Hematopoietic multipotent progenitor cell treated with erythropoietin and hydrocortisone succinate and interleukin-3 and kit ligand, for 6 days (in vitro differentiated cells): ENCODE data around the gene HLCS.

Source experiments
- DNase-seq: peaks from one replicate; pipeline ENCODE4 v3.0.0-alpha.2; 2015

Gene HLCS

DNA sequence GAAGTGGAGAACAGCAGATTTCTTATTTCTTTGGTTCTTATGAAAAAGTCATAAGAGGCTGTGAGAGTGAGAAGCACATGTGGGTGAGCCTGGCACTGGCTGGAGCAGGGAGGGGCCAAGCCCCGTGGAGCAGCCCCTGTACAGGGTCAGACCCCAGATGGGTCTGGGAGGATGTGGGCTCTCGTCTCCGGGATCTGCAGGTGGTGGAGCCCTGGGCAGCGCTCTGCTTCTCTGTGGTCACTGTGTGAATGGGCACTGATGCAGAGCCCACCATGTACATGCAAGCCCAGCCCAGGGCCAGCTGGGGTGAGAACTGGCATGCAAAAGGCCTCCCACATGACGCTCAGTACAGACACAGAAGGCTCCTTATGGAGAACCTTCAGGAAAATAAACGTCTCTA, 200.0 kb downstream of the HLCS start:
- DNase-seq = no peak

DNA sequence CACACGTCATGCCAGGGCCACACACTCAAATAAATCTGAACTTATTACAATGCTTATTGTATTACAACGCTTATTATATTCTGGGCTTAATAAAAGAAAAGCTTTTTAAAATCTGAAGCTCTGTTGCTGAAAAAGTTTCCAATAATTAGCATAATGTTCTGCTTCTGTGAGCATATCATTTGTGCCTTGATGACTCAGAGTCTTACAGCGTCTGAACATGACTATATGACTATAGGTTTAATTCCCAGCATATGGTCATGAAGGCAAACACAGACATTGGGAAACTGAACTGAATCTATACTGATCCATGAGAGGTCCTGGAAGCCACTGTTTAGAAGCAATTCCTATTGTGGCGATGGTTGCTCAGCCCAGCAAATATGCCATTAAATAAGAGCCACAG, 201.2 kb downstream of the HLCS start:
- DNase-seq = no peak

DNA sequence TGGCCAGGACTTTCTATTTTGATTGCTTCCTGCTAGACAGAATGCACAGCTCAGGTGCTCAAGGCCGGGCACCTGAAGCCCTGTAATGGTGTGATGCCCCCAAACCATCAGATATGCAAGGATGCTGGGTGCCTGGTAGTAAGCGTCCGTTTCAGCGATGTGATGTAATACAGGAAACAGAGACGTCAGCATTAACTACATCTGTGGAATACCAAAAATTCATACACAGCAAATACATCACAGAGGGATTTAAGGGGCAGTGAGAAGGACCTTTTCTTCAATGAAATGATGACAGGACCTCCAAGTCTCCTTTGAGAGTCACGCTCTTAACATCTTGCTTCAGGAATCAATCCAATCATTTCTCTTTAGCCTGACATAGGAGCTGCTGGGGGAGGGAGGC, 203.2 kb downstream of the HLCS start:
- no peak for DNase-seq

DNA sequence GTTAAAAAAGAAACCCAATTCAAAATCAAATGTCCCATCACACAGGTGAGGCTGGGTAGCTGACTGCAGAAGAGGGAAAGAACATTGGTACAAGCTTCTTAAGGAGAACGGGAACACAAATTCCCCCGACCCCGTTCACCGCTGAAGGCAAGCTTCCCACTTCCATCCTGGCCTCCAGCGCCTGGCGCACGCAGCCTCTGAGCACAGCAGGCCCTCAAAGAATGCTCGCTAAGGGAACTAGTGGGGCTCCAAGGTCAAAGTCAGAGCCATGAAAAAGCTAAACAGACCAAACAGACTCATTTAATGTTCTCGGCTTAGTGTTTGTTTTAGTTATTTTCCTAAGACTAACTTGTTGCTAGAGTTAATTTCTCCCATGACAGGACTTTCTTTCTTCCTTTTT, 203.8 kb downstream of the HLCS start:
- DNase-seq = no peak

DNA sequence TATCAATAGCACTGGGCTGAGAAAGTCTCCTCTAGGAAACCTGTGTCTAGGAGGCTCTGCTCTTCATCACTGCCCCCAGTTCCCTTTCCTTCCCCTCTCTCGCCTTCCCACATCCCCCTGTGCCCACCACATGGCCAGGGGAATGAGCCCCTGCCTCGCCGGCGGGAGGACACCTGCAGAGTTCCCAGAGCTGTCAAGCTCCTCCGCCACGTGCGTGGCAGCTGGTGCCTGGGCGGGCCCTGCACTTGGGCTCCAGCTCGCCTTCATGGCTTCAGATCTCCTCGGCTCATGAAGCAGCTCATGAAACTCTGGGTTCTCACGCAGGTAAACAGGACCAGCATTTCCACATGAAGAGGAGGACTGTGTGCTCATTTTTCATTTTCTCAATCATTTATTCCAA, 204.8 kb downstream of the HLCS start:
- no peak for DNase-seq

DNA sequence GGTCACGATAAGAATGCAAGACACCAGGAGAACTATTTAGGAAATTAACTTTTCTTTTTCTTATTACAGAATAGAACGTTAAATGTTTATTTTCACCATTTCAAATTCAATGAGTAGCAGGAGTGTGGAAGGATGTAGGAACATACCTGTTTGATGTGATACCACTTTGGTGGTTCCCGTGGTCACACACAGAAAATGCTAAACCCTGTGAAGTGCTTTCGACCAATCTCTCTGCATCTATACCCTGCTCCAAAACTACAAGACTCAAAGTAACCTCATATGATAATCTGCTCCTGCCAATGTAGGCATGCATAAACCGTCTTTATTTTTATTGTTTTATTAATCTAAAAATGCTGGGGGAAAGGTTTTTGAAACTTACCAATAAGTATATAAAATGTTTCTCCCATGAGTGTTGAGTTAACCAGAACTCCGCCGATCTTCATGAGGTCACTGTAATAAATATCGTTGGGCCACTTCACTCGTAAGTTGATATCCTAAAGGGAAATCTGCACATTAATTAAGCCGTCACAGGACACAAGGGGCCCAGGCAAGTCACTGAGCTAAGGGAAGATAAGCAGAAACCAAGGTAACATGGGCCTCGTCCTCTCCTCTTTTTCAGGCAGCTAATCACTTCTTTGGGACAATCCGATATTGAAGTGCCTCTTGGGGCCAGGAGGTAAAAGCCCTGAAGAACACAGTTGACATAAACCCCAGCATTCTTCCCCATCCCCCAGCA, 207.0 kb downstream of the HLCS start:
- DNase-seq = no peak

DNA sequence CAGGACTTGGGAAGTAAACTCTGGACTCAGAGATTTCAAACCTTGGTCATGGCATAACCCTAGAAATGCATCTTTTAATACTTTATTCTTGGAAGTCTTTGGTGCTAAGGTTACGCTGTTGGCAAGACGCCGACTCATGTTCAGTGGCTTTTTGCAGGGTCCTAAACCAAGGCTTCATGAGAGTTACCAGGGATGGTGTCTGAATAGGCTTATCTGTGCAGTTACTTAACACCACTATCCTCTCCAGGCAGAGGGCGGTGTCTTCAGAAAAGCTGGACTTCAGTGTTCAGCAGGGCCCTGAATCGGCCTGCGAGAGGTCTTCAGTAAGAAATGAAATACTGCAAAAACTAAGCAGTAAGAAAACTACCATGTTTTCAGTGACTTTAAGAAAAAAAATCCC, 209.3 kb downstream of the HLCS start:
- peak; percentile 35 for DNase-seq

DNA sequence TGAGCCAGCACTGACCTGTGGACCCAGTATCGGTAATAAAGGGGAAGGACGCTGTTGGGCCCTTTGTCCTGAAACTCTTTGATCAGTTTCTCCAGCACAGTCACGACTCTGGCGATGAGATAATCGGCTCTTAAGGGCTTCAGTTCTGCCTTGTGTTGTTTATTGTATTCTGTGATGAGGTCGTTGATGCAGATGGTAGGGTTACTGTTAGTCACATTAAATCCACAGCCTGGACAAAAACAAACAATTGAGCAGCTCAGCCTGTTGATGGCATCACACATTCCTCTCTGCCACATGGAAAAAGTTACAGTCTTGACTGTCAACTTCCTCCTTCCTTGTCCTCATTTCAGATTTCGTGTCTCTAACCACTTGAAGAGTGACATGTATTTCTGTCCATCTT, 209.9 kb downstream of the HLCS start:
- DNase-seq = no peak

DNA sequence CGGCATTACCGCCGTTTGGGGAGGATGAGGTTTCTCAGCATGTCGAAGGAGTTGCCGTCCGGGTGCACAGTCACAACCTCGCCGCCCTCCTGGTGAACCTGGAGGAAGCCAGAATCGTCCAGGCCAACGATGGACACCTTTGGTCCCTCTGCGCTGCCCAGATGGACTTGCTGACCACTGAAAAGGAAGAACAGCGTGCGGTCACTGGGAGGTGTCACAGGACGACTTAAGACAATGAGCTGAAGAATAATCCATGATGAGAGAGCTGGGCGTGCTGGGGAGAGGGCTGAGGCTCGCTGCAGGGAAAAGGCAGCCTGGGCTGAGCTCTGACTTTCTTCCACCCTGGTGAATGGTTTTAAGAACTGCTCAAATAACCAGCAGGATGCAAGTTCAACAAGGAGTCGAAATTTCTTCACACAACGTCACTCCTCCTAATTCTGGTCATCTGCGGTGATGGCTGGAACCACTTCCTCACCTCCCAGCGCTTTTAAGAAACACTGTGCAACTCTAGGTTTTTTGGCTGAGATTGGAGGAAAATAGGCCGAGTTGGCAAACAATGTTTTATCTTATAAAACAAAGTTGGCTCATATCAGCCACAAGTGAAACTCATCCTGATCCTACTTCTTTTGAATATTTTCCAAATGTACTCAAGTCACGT, 212.1 kb downstream of the HLCS start:
- DNase-seq = no peak

DNA sequence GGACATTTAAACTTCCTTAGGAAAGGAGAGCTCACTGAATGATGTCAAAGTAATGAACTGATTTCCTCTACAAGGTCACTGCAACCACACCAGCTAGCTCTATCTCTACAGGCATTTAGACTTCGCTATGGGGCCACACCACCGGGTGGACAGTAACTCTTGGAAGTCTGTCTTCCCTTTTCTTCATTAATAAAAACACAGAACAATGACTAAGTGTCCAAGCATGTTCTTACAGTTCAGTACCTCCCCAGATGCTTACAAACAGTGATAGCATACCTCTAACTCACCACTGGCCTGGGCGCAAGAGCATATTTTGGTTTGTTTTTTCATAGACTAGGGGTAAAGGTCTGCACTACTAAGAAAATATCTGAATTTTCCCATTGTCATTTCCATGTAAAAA, 212.9 kb downstream of the HLCS start:
- no peak for DNase-seq

DNA sequence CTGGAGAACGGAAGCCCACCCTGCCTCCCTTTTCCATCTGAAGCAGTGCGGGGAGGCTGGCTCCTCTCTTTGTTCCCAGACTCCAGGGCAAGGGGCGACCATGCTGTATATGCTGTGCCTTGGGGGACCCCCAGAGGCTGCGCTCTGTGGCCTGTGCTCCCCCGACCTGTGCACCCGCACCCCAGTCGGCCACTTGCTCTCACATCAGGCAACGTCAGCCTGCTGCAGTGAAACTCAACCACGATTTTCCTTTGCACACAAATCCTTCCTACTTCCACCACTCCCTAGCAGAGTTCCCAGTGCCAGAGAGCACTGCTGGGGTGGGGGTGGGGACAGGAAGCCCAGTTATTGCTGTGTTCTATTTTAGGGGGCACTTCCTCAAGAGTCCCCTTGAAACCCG, 215.1 kb downstream of the HLCS start:
- DNase-seq = no peak

DNA sequence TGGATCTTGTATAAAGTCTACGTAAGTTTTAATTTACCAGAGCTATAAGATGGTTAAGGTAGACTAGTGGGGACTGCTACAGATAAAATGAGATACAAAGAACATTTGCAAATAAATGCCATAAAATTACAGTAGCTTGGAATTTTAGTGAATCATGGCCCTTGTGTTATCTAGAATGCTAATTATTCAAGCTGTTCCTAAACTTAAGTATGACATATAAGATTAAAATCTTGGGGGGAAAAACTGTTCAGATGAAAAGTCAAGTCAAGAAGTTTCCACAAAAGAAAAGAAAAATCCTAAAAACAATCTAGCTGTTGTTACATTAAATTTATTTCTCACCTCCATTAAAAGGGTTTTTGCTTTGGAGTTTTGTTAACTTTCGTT, 215.9 kb downstream of the HLCS start:
- no peak for DNase-seq

DNA sequence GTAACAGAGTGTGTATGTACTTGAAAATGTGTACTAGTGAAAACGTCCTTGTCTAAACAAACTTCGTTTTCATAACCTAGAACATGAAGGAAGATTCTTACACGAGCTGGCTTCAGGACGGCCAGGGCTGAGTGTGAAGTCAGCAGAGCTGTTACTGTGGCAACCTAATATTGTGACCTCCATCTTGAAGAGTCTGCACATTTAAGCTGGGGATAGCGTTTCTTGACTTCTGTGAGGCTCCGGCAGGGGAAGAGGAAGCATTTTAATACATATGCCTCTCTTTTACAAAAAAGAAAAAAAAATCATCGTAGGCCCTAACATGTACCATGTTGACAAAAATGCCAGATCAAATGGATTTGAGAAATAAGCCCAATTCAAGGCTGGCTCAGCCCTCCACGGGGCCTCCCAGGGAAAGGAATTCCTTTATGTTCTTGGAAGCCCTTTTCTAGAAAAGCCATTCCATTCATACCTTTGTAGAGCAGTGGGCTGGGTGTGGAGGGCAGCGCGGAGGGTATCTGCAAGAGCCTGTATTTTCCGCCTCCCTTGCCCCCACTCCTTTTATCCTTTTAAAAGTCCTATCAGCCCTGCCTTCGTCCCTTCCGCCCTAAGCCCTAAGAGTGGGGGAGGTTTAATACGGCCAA, 216.4 kb downstream of the HLCS start:
- no peak for DNase-seq

DNA sequence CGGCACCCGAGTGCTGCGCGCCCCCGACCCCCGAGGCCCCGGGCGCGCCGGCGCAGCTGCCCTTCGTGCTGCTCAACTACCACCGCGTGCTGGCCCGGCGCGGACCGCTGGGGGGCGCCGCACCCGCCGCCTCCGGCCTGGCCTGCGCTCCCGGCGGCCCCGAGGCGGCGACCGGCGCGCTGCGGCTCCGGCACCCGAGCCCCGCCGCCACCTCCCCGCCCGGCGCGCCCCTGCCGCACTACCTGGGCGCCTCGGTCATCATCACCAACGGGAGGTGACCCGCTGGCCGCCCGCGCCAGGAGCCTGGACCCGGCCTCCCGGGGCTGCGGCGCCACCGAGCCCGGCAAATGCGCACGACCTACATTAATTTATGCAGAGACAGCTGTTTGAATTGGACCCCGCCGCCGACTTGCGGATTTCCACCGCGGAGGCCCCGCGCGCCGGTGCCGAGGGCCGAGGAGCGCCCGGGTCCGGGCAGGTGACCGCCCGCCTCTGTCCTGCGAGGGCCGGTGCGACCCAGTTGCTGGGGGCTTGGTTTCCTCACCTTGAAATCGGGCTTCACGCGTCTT, 218.6 kb downstream of the HLCS start:
- peak; percentile 48 for DNase-seq

DNA sequence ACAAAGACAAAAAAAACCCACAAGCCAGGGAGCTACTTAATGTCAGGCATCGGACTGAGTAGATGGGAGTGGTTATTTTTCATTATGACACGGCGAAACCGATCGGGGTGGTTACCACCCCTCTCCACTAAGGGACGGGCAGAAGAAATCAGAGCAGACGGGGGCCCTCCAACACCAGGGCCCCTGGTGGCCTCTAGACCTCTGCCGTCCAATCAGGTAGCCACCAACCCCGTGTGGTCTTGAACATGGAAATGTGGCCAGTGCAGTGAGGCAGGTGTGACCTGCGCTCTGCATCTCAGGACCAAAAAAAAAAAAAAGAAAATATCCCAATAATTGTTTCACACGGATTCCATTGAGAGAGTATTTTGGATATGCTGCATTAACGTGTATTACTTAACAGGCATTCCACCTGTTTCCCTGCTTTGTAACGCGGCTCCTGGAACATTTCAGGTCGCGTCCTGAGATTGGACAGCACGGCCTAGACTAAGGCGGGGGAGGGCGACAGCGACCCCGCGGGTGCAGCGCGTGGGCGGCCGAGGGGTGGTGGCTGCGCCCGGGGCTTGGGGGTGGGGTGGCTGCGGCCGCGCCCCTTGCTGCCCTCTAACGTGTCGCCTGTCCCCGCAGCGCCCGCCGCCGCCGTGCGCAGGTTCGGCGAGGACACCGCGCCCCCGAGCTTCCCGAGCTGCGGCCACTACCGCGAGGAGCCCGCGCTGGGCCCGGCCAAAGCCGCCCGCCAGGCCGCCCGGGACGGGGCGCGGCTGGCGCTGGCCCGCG, 219.2 kb downstream of the HLCS start:
- peak; percentile 4 for DNase-seq

DNA sequence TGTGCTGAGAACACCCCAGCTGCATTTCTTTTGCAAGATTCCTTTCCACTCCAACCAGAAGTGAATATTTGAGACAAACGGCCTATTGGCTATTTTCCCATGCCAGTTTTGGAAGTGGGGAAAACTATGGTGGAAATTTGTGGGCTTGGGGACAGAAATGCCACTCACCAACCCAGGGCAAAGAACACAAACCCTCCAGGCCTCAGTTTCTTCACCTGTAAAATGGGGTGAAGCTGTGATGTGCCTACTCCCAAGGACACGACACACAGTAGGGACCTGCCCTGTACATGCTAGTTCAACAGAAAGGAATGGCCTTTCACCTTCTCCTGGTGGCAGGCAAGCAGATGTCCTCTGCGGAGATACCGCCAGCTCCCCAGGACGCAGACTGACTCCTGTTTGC, 221.0 kb downstream of the HLCS start:
- DNase-seq = no peak

DNA sequence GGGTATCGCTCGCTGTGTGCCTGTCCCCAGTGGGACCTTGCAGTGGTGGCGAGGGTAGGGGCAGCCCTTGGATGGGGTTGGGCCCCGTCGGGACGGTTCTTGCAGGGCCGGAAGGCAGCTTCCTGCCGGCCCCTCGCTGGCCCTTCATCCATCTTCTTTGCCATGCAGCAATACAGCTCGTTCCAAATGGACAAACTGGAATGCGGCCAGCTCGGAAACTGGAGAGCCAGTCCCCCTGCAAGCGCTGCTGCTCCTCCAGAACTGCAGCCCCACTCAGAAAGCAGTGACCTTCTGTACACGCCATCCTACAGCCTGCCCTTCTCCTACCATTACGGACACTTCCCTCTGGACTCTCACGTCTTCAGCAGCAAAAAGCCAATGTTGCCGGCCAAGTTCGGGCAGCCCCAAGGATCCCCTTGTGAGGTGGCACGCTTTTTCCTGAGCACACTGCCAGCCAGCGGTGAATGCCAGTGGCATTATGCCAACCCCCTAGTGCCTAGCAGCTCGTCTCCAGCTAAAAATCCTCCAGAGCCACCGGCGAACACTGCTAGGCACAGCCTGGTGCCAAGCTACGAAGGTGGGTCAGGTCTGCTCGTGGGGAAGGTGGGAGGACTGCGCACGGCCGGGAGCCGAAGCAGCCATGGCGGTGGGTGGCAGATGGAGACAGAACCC, 221.8 kb downstream of the HLCS start:
- DNase-seq = no peak

DNA sequence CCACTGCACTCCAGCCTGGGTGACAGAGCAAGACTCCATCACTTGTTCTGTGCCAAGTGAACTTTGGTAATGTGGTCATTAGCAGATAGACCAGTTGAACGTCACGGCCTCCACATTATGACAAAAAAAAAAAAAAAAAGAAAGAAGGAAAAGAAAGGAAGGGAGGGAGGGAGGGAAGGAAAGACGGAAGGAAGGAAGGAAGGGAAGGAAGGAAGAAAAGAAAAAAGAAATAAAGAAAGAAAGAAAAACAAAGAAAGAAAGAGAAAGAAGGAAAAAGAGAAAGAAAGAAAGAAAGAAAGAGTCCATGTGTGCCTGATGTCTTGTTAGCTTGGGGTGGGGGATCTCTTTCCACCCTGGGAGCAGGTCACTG, 222.3 kb downstream of the HLCS start:
- no peak for DNase-seq

DNA sequence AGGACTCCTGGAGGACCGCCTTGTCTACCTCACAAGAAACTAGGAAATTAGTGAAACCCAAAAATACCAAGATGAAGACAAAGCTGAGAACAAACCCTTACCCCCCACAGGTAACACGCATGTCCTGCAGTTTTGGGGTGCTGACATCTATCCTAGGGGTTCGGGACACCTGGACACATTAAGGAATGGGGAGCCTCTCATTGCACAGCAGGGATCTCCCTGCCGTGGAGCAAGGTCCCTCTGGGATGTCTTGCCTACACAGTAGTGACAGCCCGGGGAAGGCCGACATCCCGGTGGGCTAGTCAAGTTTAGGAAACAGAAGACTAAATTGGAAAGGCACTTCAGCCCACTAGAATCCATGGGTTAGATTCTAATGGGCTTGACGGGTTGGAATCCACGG, 223.0 kb downstream of the HLCS start:
- DNase-seq = no peak

DNA sequence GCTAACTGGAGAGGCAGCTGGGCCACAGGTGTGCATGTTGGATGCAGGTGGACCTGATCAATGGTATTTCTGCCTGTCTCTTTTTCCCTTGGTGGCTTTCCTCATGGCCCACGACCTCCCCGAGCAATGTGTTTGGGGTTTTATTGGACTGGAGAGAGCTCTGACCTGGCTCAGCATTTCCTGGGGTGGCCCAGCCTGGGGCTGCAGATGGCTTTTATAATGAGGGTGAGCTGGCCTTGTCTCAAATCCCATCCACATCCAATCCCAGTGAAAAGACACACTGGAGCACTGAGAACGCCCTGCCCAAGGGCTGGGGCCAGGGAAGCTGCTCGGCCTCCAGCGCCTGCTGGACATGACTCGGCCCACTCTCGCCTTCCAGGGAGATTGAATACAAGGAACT, 223.5 kb downstream of the HLCS start:
- no peak for DNase-seq

DNA sequence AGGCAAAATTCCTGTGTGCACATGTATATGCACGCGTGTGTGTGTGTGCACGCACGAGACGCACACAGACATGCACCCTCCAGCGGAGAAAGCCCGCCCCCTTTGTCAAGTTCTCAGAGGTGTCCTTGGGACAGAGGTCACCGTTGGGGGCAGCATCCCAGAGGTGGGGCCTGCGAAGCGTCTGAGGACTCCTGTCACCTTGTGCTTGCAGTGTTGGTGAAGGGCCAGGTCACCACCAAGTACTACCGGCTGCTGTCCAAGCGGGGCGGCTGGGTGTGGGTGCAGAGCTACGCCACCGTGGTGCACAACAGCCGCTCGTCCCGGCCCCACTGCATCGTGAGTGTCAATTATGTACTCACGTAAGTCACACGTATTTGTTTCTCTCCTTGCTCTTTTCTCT, 225.0 kb downstream of the HLCS start:
- no peak for DNase-seq

DNA sequence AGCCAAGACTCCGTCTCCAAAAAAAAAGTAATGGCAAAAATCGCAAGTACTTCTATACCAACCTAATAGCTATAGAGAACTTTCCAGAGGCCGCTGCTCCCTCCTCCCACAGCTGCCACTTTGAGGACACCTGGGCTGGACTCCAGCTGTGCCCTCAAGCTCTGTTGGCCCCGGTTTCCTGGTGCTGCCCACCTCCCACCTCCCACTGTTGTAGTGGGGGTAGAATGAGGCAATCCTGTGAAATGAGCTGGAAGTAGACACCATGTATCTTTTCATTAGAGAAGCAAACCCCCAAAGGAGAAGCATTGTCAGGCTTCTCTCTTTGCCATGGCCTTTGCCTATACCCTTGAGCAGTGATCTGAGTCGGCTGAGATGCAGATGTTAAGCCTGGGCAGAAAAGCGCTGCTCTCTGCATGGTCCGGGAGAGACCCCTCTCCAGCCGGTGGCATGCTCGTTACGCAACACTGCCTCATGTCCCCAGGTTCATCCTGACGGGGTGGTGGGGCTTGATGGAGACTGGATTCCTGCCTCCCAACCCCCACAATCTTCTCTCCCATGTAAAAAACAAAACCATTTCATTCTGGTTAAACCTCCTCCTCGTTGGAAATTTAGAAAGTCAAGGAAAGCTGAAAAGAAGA, 227.9 kb downstream of the HLCS start:
- no peak for DNase-seq
